Parathyroid adenoma (tissue), 2 donors: ENCODE data around the gene PRF1.

Experiments
- H2AFZ ChIP-seq: fragments of 300-600 bp; sonication (generic); one replicate; pipeline ENCODE4 v1.7.0; 2017; ENCODE audit warnings: antibody characterized with exemption, mild to moderate bottlenecking
- H3K27ac ChIP-seq: fragments of 300-600 bp; sonication (generic); one replicate; pipeline ENCODE4 v1.7.0; 2017
- H3K27me3 ChIP-seq: fragments of 300-600 bp; sonication (generic); one replicate; pipeline ENCODE4 v1.7.0; 2017; ENCODE audit warnings: low read length; ENCODE audit not compliant: control insufficient read depth, insufficient read depth
- H3K36me3 ChIP-seq: fragments of 300-600 bp; sonication (generic); one replicate; pipeline ENCODE4 v1.7.0; 2017; ENCODE audit warnings: low read length; ENCODE audit not compliant: control insufficient read depth, insufficient read depth
- H3K4me1 ChIP-seq: fragments of 300-600 bp; sonication (generic); one replicate; pipeline ENCODE4 v1.7.0; 2017; ENCODE audit warnings: control low read depth
- H3K4me2 ChIP-seq: fragments of 300-600 bp; sonication (generic); one replicate; pipeline ENCODE4 v1.7.0; 2017; ENCODE audit warnings: low read length
- H3K4me3 ChIP-seq: fragments of 300-600 bp; sonication (generic); one replicate; pipeline ENCODE4 v1.7.0; 2017; ENCODE audit warnings: low read depth, low read length
- H3K79me2 ChIP-seq: fragments of 300-600 bp; sonication (generic); one replicate; pipeline ENCODE4 v1.7.0; 2017; ENCODE audit warnings: control low read depth
- H3K9ac ChIP-seq: fragments of 300-600 bp; sonication (generic); one replicate; pipeline ENCODE4 v1.7.0; 2017; ENCODE audit warnings: mild to moderate bottlenecking
- H3K9me3 ChIP-seq: fragments of 300-600 bp; sonication (generic); one replicate; pipeline ENCODE4 v1.7.0; 2017; ENCODE audit warnings: low read length; ENCODE audit not compliant: control insufficient read depth
- CTCF ChIP-seq: fragments of 300-600 bp; sonication (generic); IDR thresholded peaks from one replicate; pipeline ENCODE4 v1.7.0; 2017; ENCODE audit warnings: antibody characterized with exemption, mild to moderate bottlenecking
- donor health status: primary hyperparathyroidism.

The PRF1 gene

GRCh38 chr10:70568113-70568512 lies 34.4 kb downstream of the PRF1 start:
- H3K27me3 ChIP-seq, result no peaks in the 10 kb centered on the region
- no peaks in the 10 kb centered on the region for H3K4me1 ChIP-seq
- H3K27ac ChIP-seq, result no peak overlapping the region
- H3K36me3 ChIP-seq, result no peaks in the 10 kb centered on the region
- H2AFZ ChIP-seq, result no peak overlapping the region
- no peaks in the 10 kb centered on the region for H3K79me2 ChIP-seq
- H3K4me3 ChIP-seq, result no peak overlapping the region
- H3K9me3 ChIP-seq, result no peaks in the 10 kb centered on the region
- no peak overlapping the region for H3K9ac ChIP-seq
- TF ChIP-seq CTCF, result no peak
- no peak overlapping the region for H3K4me2 ChIP-seq

- Histone ChIP-seq H3K4me1 (no peaks in the 10 kb centered on the region), H3K4me3 (no peak overlapping the region), H3K36me3 (no peaks in the 10 kb centered on the region), H2AFZ (no peak overlapping the region), H3K9ac (no peak overlapping the region), H3K4me2 (no peak overlapping the region), H3K27me3 (no peaks in the 10 kb centered on the region), H3K27ac (no peak overlapping the region), H3K9me3 (no peaks in the 10 kb centered on the region), H3K79me2 (no peaks in the 10 kb centered on the region)
- no peak for TF ChIP-seq CTCF
Measured at GRCh38 chr10:70567603-70568002, 34.9 kb downstream of the PRF1 start.

- Histone ChIP-seq H3K79me2 (no peaks in the 10 kb centered on the region), H3K9ac (no peak overlapping the region), H3K9me3 (no peaks in the 10 kb centered on the region), H3K4me2 (no peak overlapping the region), H3K27me3 (no peaks in the 10 kb centered on the region), H3K4me3 (no peak overlapping the region), H3K4me1 (no peaks in the 10 kb centered on the region), H3K27ac (no peak overlapping the region), H3K36me3 (no peaks in the 10 kb centered on the region), H2AFZ (no peak overlapping the region)
- TF ChIP-seq CTCF, result no peak
Measured at GRCh38 chr10:70566515-70567290, 35.8 kb downstream of the PRF1 start.

- TF ChIP-seq CTCF, result no peak
- Histone ChIP-seq H3K27ac (no peak overlapping the region), H3K27me3 (no peaks in the 10 kb centered on the region), H3K4me1 (no peaks in the 10 kb centered on the region), H2AFZ (no peak overlapping the region), H3K9ac (no peak overlapping the region), H3K4me3 (no peak overlapping the region), H3K36me3 (no peaks in the 10 kb centered on the region), H3K9me3 (no peaks in the 10 kb centered on the region), H3K79me2 (no peaks in the 10 kb centered on the region), H3K4me2 (no peak overlapping the region)
Measured at GRCh38 chr10:70565556-70566514, 36.7 kb downstream of the PRF1 start.
